Retina (tissue), 1 donor: Measurements from ENCODE around the gene STMP1.
"Not testable (repeated sequence)": the region's sequence is repeated elsewhere in the genome, so short reads cannot be mapped to it uniquely, and the experiment has no call there.

ENCODE experiments used
- DNase-seq: peaks from one replicate; pipeline ENCODE4 v3.0.0-alpha.2; 2016

The STMP1 gene

DNA sequence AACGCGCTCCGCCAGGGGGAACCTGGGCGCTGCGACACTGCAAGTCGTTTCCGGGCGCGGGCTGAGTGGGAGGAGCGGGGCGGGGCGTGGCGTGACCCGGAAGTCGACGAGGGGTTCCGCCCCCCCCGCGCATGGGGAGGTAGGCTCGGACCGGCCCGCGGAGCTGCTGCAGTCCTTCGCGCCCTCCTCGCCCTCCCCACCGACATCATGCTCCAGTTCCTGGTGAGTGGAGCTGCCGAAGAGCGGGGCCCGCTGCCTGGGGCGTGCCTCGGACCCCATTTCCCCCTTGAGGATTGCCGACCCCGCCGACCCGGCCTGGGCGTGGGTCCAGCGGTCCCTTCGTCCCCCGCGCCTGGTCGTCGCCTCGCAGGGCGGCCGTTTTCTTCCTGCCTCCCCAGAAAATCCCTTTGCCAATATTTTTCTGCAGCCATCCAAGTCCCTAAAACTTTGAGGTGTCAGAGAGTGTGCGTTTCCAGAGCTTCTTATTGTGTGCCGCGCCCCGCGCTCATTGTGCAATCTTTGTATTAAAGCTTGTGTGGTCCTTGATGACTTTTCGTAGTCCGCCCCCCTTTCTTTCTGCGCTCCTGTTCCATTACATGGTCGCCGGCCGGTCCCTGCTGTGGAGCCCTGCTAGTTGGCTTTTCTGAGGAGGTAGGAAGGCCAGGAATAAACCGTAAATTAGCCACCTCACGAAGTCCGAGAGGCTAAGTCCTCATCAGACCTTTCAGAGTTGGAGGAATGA is at the start of gene STMP1:
STMP1 (plus strand) TSS at position 142 of the 742 bp plus-strand sequence.
- peak; percentile 99 for DNase-seq

DNA sequence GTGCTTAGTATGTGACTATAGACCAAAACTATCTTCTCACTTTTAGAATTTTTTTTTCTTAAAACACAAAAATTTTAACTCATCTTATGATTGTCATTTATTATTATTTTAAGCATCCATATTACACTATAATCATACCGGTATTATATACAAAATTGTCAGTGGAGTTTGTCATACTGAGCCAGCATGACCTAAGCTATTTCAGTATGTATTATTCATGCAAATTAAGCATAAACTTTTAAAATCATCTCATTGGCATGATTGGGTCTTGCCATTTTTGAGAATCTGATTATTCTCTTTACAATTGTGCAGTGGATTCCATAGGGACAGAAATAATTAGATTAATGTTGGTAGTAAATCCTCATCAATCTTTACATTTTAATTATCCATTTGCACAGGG is 46.2 kb upstream of the STMP1 start:
- DNase-seq, result no peak

DNA sequence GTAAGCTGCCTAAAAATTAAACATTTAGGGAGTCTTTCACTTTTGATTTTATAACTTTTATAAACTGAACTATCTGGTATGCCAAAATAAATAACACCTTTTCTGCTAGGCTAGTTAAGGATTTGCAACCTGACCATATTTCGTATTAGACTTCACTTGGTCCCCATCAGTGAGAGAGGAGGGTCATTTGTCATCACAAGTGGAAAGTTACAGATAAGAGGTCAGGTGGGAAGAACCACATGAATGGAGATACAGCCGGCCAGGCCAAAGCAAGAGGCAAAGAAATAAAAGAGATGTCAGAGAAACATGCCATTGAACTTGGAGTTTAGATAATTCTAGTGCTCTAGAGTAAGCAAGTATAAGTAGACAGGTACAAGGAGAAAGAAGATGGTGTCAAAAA is 44.5 kb upstream of the STMP1 start:
- DNase-seq, result no peak

DNA sequence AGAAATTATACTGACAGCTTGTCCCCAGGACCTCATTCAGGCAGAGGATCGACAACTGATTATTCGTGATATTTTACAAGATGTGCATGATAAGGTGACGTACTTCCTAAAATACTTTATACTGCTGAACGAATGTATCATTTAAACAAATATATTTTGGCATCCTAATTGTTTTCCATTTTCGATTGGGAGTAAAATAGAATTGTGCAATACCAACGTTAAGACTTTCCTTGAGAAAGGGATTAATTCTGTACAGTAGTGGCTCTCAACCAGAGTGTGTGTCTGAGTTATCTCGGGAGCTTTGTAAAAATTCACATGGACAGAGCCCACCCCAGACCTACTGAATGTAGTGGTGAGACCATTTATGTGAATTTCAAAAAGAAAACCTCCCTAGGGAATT is 43.8 kb upstream of the STMP1 start:
- no peak for DNase-seq

DNA sequence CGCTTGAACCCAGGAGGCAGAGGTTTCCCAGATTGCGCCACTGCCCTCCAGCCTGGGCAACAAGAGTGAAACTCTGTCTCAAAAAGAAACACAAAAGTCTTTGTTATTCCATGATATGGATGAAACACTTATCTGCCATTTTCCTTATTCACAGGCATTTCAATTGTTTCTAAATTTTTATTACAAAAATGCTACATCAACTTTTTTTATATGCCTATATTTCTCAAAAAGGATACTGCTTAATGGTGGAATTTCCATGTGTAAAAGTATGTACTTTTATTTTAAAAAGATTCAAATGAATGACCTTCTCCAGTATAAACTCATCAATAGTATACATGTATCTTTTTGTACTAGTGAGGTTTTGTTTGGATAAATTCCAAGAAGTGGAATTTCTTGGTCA is 41.9 kb upstream of the STMP1 start:
- DNase-seq, result no peak

DNA sequence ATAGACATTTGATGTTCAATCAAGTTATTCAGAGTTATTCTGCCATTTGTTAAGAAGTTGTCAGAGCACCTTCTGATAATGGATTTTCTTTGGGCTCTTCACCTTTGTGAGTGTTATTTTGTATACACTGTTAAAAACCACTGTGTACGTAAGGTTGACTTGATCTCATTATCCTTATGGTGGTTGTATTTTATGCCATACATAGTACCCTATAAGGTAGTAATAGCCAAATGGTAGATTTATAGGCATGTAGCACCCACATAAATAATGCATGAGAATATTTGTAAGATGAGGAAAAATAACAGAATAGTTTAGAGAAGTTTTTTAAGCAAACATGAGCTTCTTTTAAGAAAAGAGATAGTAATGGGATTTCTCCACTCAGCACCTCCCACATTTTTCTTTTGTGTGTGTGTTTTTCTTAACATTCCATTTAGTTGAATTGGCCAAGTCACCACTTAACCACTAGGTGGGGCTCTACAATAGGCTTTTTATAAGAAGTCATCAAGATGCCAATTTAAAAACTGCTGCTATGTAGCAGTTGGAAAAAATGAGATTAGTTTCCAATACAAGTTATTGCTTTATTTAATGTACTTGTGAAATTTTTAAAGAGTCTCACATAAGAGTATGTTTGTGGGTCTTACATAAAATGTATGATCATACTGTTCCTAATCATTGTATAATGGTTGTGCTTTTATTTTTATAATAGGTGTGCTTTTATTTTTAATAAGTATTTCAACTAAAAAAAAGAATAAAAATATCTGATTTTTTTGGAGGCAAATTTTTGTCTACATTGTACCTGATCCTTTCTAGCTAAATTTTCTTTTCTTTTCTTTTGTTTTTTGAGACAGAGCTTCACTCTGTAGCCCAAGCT is 41.1 kb upstream of the STMP1 start:
- peak; percentile 54 for DNase-seq

DNA sequence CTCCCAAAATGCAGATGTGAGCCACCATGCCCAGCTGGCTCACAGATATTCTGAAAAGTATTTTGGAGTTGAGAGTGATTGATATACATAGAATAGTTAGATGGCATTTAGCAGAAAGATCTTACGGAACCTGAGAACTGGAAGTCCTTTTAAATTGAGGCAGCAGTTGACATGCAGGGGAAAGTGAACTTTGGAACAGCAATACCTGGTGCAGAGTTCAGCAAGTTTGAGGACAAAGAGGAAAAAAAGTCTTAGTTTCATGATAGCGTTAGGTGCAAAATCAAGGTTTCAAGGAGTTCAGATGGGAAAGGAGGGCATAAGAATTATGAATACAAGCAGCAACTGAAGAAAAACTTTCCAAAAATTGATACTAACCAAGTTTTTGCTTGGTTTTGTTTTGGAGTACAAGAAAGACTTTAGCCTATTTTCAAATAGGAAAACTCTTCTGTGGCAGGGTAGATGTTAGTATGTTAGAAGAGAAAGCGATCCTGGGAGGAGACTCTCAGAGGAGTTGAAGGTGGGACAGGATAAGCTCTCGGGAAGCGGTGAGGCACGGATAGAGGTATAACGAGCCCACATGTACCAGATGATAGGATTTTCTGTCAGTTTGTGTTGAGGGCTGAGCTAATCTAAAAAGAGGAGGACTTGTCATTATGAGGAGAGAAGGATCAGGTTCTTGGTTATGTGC is 28.0 kb upstream of the STMP1 start:
- no peak for DNase-seq

DNA sequence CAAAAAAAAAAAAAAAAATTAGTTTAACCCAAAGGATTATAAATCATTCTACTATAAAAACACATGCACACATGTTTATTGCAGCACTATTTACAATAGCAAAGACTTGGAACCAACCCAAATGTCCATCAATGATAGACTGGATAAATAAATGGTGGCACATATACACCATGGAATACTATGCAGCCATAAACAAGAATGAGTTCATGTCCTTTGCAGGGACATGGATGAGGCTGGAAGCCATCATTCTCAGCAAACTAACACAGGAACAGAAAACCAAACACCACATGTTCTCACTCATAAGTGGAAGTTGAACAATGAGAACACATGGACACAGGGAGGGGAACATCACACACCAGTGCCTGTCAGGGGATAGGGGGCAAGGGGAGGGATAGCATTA is 22.6 kb upstream of the STMP1 start:
- not testable (repeated sequence) for DNase-seq

DNA sequence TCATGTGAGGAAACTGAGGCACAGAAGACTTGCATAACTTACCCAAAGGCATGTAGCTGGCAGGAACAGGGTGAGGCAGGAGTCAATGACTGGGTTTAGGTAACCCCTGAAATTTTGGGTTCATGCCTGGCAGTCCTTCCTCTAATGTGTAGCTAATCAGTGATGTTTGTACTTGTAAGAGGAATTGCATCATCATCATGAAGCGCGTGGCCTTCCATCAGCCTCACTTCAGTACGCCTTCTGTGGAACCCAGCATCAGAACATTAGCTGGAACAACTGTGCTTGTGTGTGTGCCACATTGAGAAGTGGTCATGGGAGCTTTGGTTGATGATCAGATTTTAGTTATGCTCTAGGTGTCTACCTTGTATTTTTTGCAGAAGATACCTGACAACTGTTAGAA is 18.2 kb upstream of the STMP1 start:
- no peak for DNase-seq

DNA sequence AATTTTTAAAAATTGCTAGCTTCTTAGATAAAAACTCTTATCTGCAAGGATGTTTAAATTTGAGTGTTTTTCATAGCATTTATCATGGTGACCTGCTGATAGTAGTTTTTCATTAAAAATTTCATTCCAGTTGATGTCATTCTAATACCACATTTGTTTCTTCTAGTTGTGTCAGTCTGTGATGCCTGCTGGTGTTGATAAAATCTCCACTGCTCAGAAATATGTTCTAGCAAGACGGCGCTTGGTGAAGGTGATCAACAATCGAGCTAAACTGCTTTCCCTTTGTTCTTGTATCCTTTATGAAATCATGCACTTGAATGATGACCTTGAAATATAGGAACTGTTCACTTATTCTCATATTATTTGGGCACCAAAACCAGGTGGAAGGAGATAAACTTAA is 17.6 kb upstream of the STMP1 start:
- DNase-seq, result no peak

DNA sequence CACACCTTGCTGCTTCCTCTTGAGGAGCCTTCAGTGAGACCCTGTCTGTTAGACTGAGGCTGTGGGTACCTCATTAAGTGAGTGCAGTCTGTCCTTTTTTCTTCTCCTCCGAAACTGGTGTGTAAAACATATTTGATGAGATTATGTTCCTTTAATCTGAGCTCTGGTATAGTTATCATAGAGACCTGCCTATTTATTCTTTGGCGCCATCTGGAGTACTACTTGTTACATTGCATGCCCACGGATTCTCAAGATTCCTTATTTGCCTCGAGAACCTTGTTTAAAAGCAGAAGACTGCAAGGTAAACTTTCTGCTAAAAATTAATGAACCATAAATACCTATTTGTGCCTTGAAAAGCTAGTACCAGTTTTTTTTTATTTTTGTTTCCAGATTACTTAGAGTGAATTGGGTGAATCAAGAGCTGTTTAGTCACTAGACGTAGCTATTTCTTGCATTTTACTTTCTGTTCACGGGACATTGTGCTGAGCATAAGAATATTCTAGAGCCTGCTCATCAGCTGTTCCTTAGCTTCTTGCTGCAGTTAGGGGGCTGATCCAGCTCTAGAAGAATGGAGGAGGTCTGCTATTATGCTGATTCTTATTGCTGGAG is 16.9 kb upstream of the STMP1 start:
- peak; percentile 33 for DNase-seq

DNA sequence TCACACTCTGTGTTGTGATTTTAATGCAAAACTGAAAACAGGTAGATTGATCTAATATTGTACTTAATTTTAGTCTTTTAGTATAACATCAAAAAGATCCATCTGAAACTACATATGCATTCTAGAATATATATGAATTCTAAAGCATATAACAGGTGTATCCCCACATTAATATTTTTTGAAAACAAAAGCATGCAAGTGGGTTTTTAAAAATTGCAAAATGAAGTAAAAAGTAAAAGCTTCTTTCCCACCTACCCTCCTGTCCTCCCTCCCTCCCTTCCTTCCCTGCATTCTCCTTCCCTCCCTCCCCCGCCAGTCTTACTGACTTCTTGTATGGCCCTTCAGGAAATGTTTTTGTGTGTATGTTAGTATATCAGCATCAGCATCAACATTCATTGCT is 14.6 kb upstream of the STMP1 start:
- no peak for DNase-seq

DNA sequence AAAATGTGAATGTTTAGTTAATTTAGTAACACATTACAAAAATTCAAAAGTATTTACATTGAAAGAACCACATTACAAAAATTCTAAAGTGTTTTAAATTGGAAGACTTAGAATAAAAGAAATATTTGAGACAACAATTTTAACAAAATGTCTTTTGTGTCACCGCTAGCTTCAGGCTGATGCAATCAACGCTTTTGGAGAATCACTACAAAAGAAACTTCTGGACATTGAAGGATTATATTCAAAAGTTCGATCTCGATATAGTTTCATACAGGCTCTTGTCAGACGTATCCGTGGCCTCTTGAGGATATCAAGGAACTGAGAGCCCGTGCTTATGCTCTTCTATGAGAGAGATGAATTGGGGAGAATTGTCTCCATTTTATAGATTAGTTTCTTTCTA is 14.1 kb upstream of the STMP1 start:
- DNase-seq, result no peak

DNA sequence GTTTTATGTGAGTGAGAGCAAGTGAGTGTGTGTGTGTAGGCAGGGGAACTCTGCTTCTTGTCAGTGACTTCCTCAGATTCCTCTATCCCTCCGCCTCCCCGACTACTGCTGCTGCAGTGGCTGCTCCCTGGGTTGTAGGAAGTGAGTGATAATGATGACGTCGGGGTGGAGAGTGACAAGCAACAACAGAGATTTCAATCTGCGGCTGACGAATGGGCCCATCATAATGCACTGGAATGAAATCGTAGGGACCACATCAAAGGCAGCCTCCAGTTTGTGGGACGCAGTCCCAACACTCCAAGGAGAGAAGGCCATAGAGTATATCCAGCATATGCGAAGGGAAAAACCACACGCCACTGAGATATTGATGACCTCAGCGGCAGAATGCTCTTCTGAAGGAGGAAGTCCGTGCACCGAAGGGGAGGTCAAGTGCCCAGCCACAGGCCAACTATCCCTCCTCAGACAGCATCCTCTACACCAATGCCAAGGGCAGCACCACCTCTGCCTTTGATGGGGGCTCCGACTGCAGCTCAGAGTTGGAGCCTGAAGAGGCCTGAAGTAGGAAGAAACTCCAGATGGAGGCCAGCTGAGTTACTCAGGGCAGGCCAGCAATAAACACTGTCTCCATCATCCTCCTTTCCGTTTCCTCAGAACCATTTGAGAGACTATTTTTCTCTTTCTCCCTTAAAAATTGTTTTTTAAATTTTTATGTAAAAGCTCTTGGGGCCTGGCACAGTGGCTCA is 11.3 kb upstream of the STMP1 start:
- DNase-seq, result no peak

DNA sequence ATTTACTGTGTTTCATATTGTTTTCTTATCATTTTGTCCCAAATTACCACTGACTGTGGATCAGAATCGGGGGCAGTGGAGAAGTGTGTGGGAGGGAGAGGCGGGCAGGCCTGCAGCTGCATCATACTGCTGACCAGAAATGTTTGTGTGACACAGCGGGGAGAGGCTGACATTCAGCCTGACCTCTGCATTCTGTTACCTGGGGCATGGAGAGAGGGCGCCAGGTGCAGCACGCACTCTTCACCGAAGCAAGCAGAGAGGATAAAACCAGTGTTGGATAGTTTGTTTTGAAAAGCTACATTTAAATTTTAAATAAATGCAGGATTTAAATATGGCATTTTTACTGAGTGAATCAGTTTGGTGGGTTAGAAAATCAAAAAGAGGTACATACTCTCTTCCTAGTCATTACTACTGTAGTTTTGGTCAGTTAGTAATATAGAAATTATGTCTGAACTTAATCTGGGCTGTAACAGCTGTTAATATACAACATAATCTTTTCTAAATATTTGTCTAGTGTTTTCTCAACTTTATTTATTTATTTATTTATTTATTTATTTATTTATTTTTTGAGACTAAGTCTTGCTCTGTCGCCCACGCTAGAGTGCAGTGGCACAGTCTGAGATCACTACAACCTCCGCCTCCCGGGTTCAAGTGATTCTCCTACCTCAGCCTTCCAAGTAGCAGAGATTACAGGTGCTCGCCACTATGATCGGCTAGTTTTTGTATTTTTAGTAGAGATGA is 8.8 kb upstream of the STMP1 start:
- no peak for DNase-seq

DNA sequence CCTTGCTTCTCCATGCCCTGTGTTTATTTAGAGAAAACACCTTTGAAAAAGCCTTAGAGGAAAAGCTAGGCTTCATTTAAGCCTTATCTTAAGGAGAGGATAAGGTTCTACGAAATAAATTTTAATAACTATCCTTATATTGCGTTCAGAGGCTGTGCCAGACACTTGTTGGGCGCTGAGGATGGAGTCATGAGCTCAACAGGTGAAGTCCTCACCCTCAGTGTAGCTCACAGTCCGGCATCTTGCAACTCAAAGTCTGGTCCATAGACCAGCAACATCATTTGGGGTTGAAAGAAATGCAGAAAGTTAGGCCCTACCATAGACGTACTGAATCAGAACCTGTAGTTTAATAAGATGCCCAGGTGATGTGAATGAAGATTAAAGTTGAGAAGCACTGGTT is 3.8 kb upstream of the STMP1 start:
- no peak for DNase-seq

DNA sequence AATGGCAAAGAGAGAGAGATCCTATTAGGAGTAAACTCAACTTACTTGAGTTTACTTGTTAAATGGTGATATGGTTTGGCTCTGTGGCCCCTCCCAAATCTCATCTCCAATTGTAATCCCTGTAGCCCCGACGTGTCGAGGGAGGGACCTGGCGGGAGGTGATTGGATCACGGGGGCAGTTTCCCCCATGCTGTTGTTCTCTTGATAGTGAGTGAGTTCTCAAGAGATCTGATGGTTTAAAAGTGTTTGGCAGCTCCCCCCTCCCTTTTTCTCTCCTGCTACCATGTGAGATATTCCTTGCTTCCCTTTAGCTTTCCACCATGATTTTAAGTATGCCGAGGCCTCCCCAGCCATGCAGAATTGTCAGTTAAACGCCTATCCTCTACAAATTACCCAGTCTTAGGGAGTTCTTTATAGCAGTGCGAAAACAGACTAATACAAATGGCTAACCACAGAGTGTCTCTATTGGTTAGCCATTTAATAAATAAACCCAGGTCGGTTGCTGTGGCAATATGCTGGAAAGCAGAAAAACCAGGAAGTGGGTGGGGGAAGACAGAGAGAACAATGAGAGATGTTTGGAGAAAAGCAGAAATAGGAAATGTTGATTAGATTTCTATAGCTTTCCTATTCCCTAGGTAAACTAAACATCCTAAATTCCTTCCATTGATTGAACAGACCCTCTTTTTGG is 3.0 kb upstream of the STMP1 start:
- DNase-seq, result no peak

DNA sequence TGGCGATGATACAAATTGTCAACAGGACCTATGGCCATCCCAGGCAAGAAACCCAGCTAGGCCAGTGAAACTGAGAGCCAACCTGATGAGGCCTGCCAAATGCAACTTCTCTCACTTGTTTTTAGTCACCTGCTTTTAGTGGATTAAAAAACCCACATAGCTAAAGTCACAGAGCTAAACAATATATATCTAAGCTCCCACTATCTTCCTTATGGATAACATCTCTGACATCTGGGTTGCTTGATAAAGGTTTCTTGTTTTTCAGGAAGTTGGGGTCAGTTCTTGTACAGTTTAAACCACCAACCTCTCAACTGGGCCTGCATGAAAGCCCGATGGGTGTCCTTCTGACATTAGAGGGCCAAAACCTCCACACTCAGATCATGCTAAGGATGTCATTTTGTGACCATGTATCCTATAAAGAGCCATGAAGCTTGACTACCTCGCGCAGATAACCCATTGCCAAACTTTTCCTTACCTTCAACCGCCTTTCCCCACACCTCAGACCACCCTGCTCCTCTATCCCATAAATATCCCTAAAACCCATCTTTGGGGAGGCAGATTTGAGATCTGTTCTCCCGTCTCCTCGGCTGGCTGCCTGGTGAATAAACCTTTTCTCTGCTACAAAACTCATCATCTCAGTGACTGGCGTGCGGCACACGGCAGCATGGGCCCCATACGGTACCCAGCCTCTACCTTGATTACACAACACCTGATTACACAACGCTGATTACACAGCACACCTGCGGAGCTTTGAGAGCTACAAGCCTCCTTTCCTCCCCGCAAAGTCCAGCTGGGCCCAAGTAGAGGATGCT is 797 bp upstream of the STMP1 start:
- DNase-seq, result no peak

DNA sequence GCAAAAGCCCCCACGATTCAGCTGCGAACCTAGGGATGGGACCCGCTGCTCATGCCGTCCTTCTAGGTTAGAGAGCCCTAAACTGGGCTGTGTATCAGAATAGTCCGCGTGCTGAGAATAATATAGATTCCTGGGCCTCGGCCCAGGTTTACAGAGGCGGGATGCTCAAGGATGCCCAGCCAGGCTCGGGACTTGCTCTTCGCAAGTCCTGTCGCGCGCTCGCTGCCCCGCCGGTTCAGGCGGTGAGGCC is 266 bp upstream of the STMP1 start:
- DNase-seq, result no peak

DNA sequence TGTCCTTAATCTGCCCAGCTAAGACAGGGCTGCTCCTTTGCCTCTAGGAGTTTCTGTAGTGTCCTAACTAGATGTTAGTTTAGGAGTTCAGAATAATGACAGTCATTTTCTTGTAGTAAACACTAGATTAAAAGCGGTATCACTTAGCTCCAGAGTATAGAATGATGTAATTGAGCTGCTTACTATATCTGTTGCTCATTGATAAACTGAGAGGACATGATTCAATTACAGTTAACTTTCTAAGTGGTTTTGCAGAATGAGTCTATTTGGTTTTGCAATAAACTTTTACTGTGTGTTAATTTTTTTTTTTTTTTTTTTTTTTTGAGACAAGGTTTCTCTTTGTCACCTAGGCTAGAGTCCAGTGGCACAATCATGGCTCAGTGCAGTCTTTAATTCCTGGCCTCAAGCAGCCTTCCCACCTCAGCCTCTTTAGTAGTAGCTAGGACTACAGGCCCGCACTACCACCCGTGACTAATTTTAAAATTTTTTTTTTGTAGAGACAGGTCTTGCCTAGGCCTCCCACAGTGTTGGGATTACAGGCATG is 1.8 kb downstream of the STMP1 start:
- no peak for DNase-seq
